ENCODE results near the gene KCTD16.

The KCTD16 gene

DNA sequence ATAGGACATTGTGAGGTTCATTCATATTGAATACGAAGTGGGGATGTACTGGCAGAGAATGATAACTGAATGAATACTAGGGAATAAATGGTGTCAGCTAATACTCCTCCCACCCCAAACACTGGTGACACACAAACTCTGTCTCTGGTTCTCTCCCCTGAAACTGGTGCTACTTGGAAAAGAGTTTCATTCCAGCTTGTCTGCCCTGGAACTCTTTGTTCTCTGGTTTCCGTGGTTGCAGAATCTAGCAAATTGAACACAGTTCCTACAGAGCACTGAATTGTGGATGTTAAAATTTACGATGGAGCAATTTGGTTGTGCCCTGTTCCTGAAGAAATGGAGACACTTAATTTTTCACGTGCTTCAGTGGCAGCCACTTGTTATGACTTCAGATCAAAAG is 181.7 kb downstream of the KCTD16 start:
- no peak for DNase-seq

DNA sequence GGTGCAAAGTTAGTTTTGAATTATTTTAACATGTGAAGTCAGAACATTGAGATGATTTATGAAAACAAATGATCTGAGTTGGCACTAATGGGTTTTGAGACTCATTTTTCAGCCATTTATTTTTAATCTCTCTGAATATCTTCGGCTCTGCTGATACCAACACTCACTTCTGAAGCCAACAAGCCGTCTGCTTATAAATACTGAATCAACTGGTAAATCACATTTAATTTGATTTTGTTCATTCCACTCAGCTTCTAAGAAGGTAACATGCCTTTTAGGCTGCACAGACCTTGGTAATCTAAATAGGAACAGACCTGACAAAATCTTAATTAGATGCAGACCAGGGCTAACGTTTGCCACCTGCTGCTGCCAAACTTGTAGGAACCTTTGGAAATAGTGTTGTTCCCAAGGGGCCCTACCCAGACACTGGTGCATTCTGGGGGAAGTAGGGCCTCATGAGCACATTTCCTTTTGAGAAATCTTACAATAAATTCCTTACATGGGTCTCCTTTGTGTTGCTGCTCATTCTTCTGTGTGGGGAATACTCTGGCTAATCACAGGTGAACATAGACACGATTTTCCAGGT is 182.2 kb downstream of the KCTD16 start:
- no peak for DNase-seq

DNA sequence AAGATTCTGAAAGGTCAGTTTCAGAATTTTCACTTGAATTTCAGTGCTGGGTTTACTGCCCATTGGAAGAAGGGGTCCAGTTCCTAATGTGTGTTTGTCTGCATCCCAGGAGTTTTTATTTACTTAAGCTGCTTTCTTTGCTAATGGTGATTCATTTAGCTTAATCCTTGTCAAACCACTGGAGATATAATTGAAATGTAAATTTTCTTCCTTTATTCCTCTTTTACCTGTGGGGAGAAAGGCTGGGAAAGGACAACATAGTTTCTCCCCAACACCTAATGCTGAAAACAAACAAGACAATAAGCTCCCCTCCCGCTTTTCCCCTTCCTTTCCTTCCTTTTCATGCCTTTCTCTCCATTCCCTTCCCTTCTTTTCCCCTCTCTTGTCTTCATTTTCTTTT is 185.8 kb downstream of the KCTD16 start:
- no peak for DNase-seq

- no peak for DNase-seq
Measured at GRCh38 chr5:144361406-144361805, 190.7 kb downstream of the KCTD16 start.

DNA sequence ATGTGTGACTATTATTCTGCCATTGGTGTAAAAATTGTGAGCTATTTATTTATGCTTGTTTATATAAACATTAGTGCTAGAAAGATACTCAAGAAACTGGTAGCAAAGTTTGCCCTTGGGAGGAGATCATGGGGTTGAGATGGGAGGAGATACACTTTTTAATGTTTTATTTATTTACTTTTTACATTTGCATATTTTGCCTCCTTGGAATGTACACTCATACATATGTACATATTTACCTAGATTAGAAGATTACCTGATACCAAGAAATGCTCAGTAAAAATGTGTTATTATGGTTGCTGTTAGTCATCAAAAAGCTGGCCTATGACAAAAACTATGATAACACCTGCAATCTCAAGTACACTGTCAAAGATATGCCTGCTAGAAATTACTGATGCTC is 195.2 kb downstream of the KCTD16 start:
- DNase-seq = no peak

- DNase-seq = no peak
Measured at GRCh38 chr5:144367991-144368390, 197.3 kb downstream of the KCTD16 start.

DNA sequence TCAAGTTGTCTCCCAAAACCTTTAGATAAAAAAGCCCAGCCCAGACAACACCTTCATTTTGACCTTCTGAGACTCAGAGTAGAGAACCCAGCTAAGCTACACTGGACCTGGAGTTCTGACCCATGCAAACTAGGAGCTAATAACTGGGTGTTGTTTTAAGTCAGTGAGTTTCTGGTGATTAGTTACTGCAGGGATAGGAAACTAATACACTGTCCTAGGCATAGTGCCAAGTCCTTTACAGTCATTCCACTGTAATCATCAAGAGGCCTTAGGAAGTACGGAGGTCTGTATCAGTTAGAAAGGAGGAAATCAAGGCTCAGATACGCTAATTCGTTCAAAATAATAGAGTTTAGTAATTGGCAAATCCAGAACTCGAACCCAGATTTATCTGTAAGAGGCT is 197.9 kb downstream of the KCTD16 start:
- peak; percentile 52 for DNase-seq

DNA sequence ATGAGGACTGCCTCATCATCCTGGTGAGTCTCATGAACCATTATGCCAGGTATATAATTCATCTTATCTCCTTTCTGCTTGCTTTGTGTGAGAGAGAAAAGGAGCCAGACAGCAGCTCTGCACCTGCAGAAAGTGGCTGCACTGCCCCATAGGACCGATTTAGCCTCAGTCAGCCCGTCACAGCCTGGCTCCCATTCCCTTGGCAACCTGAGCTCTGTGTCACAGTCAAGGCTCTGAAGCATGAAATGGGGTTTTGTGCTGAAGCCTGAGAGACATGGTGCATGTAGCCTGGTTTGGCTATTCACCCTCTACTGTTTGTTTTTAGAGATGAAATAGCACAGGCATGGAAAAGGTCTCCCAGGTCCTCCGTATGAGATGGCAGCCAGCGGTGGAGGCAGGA is 198.3 kb downstream of the KCTD16 start:
- peak; percentile 81 for DNase-seq

GRCh38 chr5:144370273-144370672 is 199.6 kb downstream of the KCTD16 start:
- DNase-seq = no peak

GRCh38 chr5:144374637-144375036 is 204.0 kb downstream of the KCTD16 start:
- no peak for DNase-seq

GRCh38 chr5:144377207-144377606 is 206.5 kb downstream of the KCTD16 start:
- DNase-seq = peak; percentile 57

- DNase-seq = peak; percentile 99
Measured at GRCh38 chr5:144378681-144379080, 208.0 kb downstream of the KCTD16 start.

- DNase-seq = peak; percentile 52
Measured at GRCh38 chr5:144385597-144385996, 214.9 kb downstream of the KCTD16 start.

DNA sequence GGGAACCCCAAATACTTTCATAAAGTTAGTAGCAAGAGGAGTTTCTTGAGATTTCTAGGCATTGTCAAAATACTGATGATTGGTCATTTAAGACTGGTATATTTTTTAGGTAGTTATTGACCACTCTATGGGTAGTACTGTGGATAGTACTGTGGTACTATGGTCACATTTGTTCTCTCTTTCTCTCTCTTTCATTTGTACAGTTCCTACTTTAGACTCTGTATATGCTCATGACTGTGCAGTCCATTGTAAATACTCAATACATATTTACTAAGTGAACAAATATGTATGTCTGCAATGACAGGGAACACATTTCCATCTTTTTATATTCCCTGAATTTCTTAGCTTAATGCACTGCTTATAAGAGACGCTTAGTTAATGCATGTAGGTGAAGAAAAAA is 215.6 kb downstream of the KCTD16 start:
- no peak for DNase-seq

DNA sequence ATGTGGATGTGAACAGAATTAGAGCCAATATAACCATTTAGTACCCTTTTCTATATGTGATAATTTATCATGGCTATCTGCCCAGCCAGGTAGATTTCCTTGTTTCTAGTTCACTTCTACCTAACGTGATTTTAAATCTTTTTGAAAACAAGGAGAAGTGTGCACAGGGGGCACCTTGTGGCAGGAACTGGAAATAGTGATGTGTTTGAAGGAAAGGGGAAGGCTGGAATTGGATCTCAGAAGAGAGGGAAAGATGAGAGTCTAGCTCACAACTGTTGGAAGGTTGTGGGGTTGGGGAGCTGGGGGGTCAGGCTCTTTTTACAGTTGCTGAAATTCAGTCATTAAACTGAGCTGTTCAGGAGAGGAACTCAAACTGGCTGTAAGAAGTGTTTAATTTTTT is 219.5 kb downstream of the KCTD16 start:
- DNase-seq = peak; percentile 18

DNA sequence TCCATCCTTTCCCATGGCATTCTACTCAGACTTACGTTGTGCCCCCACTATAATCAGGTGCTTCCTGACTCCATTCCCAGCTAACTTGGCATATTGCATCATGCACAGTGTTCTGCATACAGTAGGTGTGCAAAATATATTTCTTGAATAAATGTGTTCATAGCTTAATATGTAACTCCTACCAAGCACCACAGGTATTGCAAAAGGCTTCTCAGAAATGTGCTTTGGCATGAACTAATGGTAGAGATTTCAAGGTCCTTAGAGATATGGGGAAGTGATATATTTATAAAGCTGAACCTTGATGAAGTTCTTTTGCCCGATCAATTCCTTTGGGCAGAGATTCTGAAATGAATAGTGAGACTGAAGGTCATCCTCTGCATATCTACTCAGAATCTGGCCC is 220.4 kb downstream of the KCTD16 start:
- DNase-seq = no peak

- DNase-seq = peak; percentile 64
Measured at GRCh38 chr5:144393641-144394435, 223.2 kb downstream of the KCTD16 start.

- no peak for DNase-seq
Measured at GRCh38 chr5:144395704-144396103, 225.0 kb downstream of the KCTD16 start.

DNA sequence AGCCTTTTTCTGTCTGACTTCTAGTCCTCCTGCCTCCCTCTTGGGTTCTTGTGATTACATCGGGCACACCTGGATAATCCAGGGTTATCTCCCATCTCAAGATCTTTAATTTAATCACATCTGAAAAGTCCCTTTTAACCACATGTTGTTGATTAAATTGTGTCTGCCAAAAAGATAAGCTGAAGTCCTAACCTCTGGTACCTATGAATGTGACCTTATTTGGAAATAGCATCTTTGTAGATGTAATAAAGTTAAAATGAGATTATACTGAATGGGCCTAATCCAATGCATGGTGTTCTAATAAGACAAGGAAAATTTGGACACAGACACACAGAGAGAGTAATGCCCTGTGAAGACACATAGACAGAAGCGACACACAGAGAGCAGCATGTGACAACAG is 232.4 kb downstream of the KCTD16 start:
- no peak for DNase-seq

DNA sequence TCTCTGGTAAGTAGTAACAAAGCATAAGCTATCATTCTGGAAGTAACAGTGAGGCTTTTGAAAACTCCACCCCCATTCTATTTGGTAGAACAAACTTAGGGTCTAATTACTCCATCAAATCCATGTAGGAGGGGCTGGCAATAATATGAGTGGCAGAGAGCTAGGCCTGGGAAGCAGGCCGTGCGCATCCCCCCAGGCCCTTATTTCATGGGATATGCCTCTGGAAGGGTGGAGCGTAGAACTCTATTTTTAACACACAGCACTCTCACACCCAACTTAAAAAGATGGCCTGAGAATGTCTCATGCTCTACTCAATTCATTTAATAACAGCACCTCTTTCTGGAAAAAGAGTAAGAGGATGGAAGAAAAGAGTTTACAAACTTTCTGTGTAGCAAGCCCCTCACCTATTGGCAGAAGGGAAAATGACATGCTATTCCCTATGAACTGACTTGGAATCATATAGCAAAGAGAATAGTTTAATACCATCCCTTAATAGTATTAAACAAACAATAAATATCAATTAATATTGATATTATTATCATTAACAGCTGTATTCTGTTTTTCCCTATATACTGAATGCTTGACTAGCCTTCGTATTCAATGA is 233.2 kb downstream of the KCTD16 start:
- peak; percentile 27 for DNase-seq

- no peak for DNase-seq
Measured at GRCh38 chr5:144404672-144405071, 234.0 kb downstream of the KCTD16 start.

GRCh38 chr5:144405991-144406390 is 235.3 kb downstream of the KCTD16 start:
- DNase-seq = no peak

GRCh38 chr5:144406442-144406841 is 235.8 kb downstream of the KCTD16 start:
- DNase-seq = no peak

All from NCI-H446 treated with DMSO at 0.1 percent for 48 hours (cell line).